Measurements from ENCODE around the gene LRRC56. TPM values are rescaled to one million over a fixed set of nuclear protein-coding genes. Genes with fewer than 3 reads are reported as not detected.

Gene LRRC56
- total RNA-seq, 1 experiment from 2014 or later: 3.4 TPM

GRCh38 chr11:498297-499181 is 38.8 kb upstream of the LRRC56 start:
- no peak for ATAC-seq
- TF ChIP-seq NFATC4 (CRISPR knock-in tag; IDR thresholded peaks at IDR 0.05) (no peak), ZBTB43 (CRISPR knock-in tag; IDR thresholded peaks at IDR 0.05) (no peak), ZNF512 (CRISPR knock-in tag; IDR thresholded peaks at IDR 0.05; ENCODE audit: borderline replicate concordance) (no peak), ZNF416 (CRISPR knock-in tag; IDR thresholded peaks at IDR 0.05) (no peak), PRRX2 (CRISPR knock-in tag; IDR thresholded peaks at IDR 0.05) (no peak), E2F5 (CRISPR knock-in tag; IDR thresholded peaks at IDR 0.05) (no peak), TCF7 (CRISPR knock-in tag; IDR thresholded peaks at IDR 0.05; ENCODE audit: low read depth) (no peak), USF1 (CRISPR knock-in tag; IDR thresholded peaks at IDR 0.05) (no peak), ZMAT4 (CRISPR knock-in tag; IDR thresholded peaks at IDR 0.05) (no peak), MXD4 (CRISPR knock-in tag; IDR thresholded peaks at IDR 0.05; ENCODE audit: borderline replicate concordance) (no peak), KAT7 (CRISPR knock-in tag; IDR thresholded peaks at IDR 0.05; ENCODE audit: borderline replicate concordance) (no peak), PRDM15 (CRISPR knock-in tag; IDR thresholded peaks at IDR 0.05) (no peak), RELA (CRISPR knock-in tag; IDR thresholded peaks at IDR 0.05; ENCODE audit: borderline replicate concordance) (no peak), GABPB1 (CRISPR knock-in tag; IDR thresholded peaks at IDR 0.05) (no peak), ELF4 (CRISPR knock-in tag; IDR thresholded peaks at IDR 0.05; ENCODE audit: low read depth) (no peak), ATF6 (CRISPR knock-in tag; IDR thresholded peaks at IDR 0.05) (no peak), FOXK1 (CRISPR knock-in tag; IDR thresholded peaks at IDR 0.05) (no peak)
- no peak for DNase-seq (ENCODE audit: low spot score)
- ChIA-PET POLR2A (no interaction called here), CTCF (interaction anchor here (1.3 kb wide), 1 partner anchor 8 kb away, joined by 3 read pairs; the partner anchor contains the start of gene RNH1)
- Mint-ChIP-seq H3K4me1 (no peaks in the 10 kb centered on the region), H3K4me3 (no peak overlapping the region), H3K36me3 (peaks cover 56% of the 10 kb centered on the region), H3K27ac (no peak overlapping the region; the same call in 1 of the 2 replicates), H3K27me3 (ENCODE audit: low read depth) (peaks cover 2% of the 10 kb centered on the region; the same call in 1 of the 2 replicates), H3K9me3 (peaks cover 14% of the 10 kb centered on the region)
